B cell (primary cell): ENCODE results near the gene NUDT3. TPM values are rescaled to one million over a fixed set of nuclear protein-coding genes. Genes with fewer than 3 reads are reported as not detected.

Experiments used
- ATAC-seq: fragments of 200-7000 bp; cut with Tn5 transposase; one replicate; pipeline ENCODE4 v1.10.0; 2021; ENCODE audit warnings: low read depth, mild to moderate bottlenecking, moderate number of reproducible peaks, moderate library complexity
- CTCF ChIA-PET: fragments of 350-600 bp; sonication (Branson Sonifier 250); formaldehyde crosslinking; loops from one replicate; lab custom pipeline; 2021; ENCODE audit warnings: antibody characterized with exemption, inconsistent platforms; lab: Charles Lee
- POLR2A ChIA-PET: fragments of 350-600 bp; sonication (Branson Sonifier 250); formaldehyde crosslinking; loops from one replicate; lab custom pipeline; 2021; ENCODE audit warnings: antibody characterized with exemption; lab: Charles Lee
- DNase-seq: peaks from one replicate; pipeline ENCODE4 v3.0.0; 2013
- H2AFZ ChIP-seq: 2 replicates; pipeline ENCODE4 v1.6.1; 2012; ENCODE audit warnings: mild to moderate bottlenecking, low read depth, low read length; ENCODE audit not compliant: insufficient read depth, poor library complexity, severe bottlenecking
- H3K27ac ChIP-seq, 2 donors: 1 replicate in 1 of 2; 2 replicates in 1 of 2; pipeline ENCODE4 v1.5.1; 2012 to 2013; ENCODE audit warnings: low read length in 2 of 2, mild to moderate bottlenecking in 2 of 2, moderate library complexity in 1 of 2
- H3K27me3 ChIP-seq, 4 experiments: fragments of 200-600 bp in 1 of 4; sonication (generic) in 1 of 4; replicated peaks in 1 of 4; 1 replicate in 2 of 4; 2 replicates in 2 of 4; pipeline versions ENCODE4 v1.6.1 to v1.7.0; 2013 to 2016; ENCODE audit warnings: low read length in 3 of 4, mild to moderate bottlenecking in 2 of 4, mixed read lengths in 1 of 4, moderate library complexity in 1 of 4; ENCODE audit not compliant: insufficient read depth in 4 of 4, control insufficient read depth in 3 of 4; ENCODE audit errors: control extremely low read depth in 1 of 4
- H3K36me3 ChIP-seq, 2 experiments: replicated peaks in 1 of 2; 1 replicate in 1 of 2; 2 replicates in 1 of 2; pipeline versions ENCODE4 v1.6.1 to v1.7.1; 2013; ENCODE audit warnings: low read length in 1 of 2; ENCODE audit not compliant: insufficient read depth in 2 of 2, control insufficient read depth in 1 of 2; ENCODE audit errors: control extremely low read depth in 1 of 2, extremely low read depth in 1 of 2
- H3K4me1 ChIP-seq, 2 donors: fragments of 200-600 bp in 1 of 2; sonication (generic) in 1 of 2; 1 replicate in 1 of 2; 2 replicates in 1 of 2; pipeline versions ENCODE4 v1.5.1 to v1.6.1; 2013 to 2017; ENCODE audit warnings: low read length in 2 of 2; ENCODE audit not compliant: control insufficient read depth in 2 of 2, insufficient read depth in 2 of 2
- H3K4me2 ChIP-seq: replicated peaks from 2 replicates; pipeline ENCODE3; 2012; ENCODE audit warnings: mild to moderate bottlenecking, low read depth, low read length; ENCODE audit not compliant: poor library complexity, severe bottlenecking
- H3K4me3 ChIP-seq, 5 experiments: fragments of 200-600 bp in 1 of 5; sonication (generic) in 1 of 5; 1 replicate in 3 of 5; 2 replicates in 2 of 5; pipeline versions ENCODE4 v1.5.1 to v1.7.0; 2011 to 2016; ENCODE audit warnings: low read length in 4 of 5, mild to moderate bottlenecking in 4 of 5, low read depth in 2 of 5, control low read depth in 1 of 5, moderate library complexity in 1 of 5; ENCODE audit not compliant: insufficient read depth in 1 of 5; ENCODE audit errors: control extremely low read depth in 1 of 5, extremely low read depth in 1 of 5
- H3K79me2 ChIP-seq: fragments of 200-600 bp; sonication (generic); one replicate; pipeline ENCODE4 v1.6.0; 2016; ENCODE audit warnings: low read length; ENCODE audit not compliant: control insufficient read depth, insufficient read depth
- H3K9ac ChIP-seq: fragments of 200-600 bp; sonication (generic); 2 replicates; pipeline ENCODE4 v1.6.1; 2017; ENCODE audit warnings: mild to moderate bottlenecking, low read length, moderate library complexity
- H3K9me3 ChIP-seq, 3 donors: one replicate each; pipeline versions ENCODE4 v1.6.1 to v1.7.1; 2013; ENCODE audit warnings: low read length in 2 of 3; ENCODE audit not compliant: control insufficient read depth in 2 of 3, insufficient read depth in 1 of 3; ENCODE audit errors: control extremely low read depth in 1 of 3
- H4K20me1 ChIP-seq: 2 replicates; pipeline ENCODE4 v1.6.0; 2012; ENCODE audit warnings: mild to moderate bottlenecking, low read length; ENCODE audit not compliant: insufficient read depth, control insufficient read depth, poor library complexity, severe bottlenecking
- H3K27ac Mint-ChIP-seq: one replicate; pipeline ENCODE4 v1.8.0; 2021; ENCODE audit warnings: mixed read lengths
- H3K27me3 Mint-ChIP-seq: one replicate; pipeline ENCODE4 v1.8.0; 2021; ENCODE audit warnings: mixed read lengths
- H3K4me1 Mint-ChIP-seq: one replicate; pipeline ENCODE4 v1.8.0; 2021; ENCODE audit warnings: mixed read lengths
- H3K4me3 Mint-ChIP-seq: one replicate; pipeline ENCODE4 v1.8.0; 2021; ENCODE audit warnings: mixed read lengths
- H3K9me3 Mint-ChIP-seq: one replicate; pipeline ENCODE4 v1.8.0; 2022; ENCODE audit warnings: mixed read lengths; ENCODE audit not compliant: insufficient read depth
- CTCF ChIP-seq: fragments of 200-600 bp; IDR thresholded peaks from one replicate; pipeline ENCODE4 v1.8.0; 2022; ENCODE audit warnings: antibody characterized with exemption, mild to moderate bottlenecking
- EZH2 ChIP-seq: IDR thresholded peaks from 2 replicates; pipeline ENCODE4 v1.6.1; 2012; ENCODE audit warnings: borderline replicate concordance, low read depth, mild to moderate bottlenecking, moderate library complexity, low read length; ENCODE audit not compliant: insufficient read depth, poor library complexity, severe bottlenecking
- WGBS: methylation state at CpG from one replicate; pipeline ENCODE4 v1.1.5; 2013; ENCODE audit warnings: missing lambda C conversion rate; ENCODE audit not compliant: insufficient coverage; 5-methylcytosine and 5-hydroxymethylcytosine counted together
- intact Hi-C: fragments of 100-400 bp; cut with micrococcal nuclease; formaldehyde crosslinking; loops from one replicate; pipeline ENCODE4 v1.10.0; 2022
- polyA plus RNA-seq: library from polyadenylated mRNA; depleted of rRNA; stranded (reverse); fragments of >200 nt; gene quantifications from 2 replicates; pipeline ENCODE4 v1.2.3, GENCODE V29; 2012
- total RNA-seq, 2 donors: library from RNA; stranded (reverse); fragments of 120-200 nt in 1 of 2; gene quantifications; 1 replicate in 1 of 2; 2 replicates in 1 of 2; pipeline versions ENCODE4 v1.2.3 to v1.2.4, GENCODE V29; 2013 to 2022

NUDT3 gene
- total and polyA plus RNA-seq, 2 donors (not counting 1 experiment from before 2014, with no cell fraction given): 18.2 to 37.4 TPM

- H3K9me3 Mint-ChIP-seq: no peaks in the 10 kb centered on the region
- Histone ChIP-seq H3K27me3 (no peaks in the 10 kb centered on the region), H3K9ac (peak within 1 kb of the TSS; percentile 90), H3K4me3 (peak within 1 kb of the TSS; percentile 64 to 93 (median 88)), H3K79me2 (peaks cover 38% of the 10 kb centered on the region), H3K4me2 (peak within 1 kb of the TSS; percentile 97), H3K9me3 (no peaks in the 10 kb centered on the region), H2AFZ (peak within 1 kb of the TSS; percentile 76), H3K27ac (peak within 1 kb of the TSS; percentile 96 to 98), H3K4me1 (peaks cover 22 to 30% of the 10 kb centered on the region in 2 donors), H4K20me1 (peaks cover 40% of the 10 kb centered on the region), H3K36me3 (peaks cover 0 to 11% of the 10 kb centered on the region in 2 experiments)
- ChIA-PET CTCF (interaction anchor here (0.5 to 1.8 kb wide), 13 partner anchors 9 to 375 kb away, joined by 3 to 14 read pairs (median 4); partner anchors contain the start of gene SMIM29), POLR2A (interaction anchor here (0.6 to 2.2 kb wide), 14 partner anchors 10 to 1265 kb away, joined by 3 to 41 read pairs (median 7); partner anchors contain the start of genes NUDT3, RPS10 and SMIM29)
- intact Hi-C loops: loop anchor here (1.0 to 10.0 kb wide), 6 partner anchors 12 to 648 kb away; partner anchors contain the start of genes ANKS1A, ILRUN, RPS10 and SNRPC
- TF ChIP-seq CTCF: no peak
- no peak for TF ChIP-seq EZH2
- ATAC-seq (peak; percentile 76), DNase-seq (peak; percentile 96)
- H3K4me1 Mint-ChIP-seq: peaks cover 34% of the 10 kb centered on the region
- H3K27ac Mint-ChIP-seq: peak within 1 kb of the TSS; percentile 98
- H3K4me3 Mint-ChIP-seq: peak within 1 kb of the TSS; percentile 92
- H3K27me3 Mint-ChIP-seq: no peaks in the 10 kb centered on the region
- WGBS: under 1% methylated on average over 79 of the region's 91 CpGs
Measured at GRCh38 chr6:34236443-34237315, 155.8 kb downstream of the NUDT3 start, which contains the start of gene HMGA1. TSS of gene HMGA1 (plus strand) at chr6:34236873. CDS start at chr6:34240781, 3,908 bp downstream.
